Memory B cell (primary cell): Measurements from ENCODE around the gene CA12.
A peak's percentile ranks its signal among the peaks of the same experiment; 100 is the strongest.

Experiments
- ATAC-seq: fragments of 150-1000 bp; cut with Tn5 transposase; 2 replicates; pipeline ENCODE4 v1.10.0; 2021; ENCODE audit warnings: low read depth, mild to moderate bottlenecking, moderate library complexity
- DNase-seq, 2 donors: peaks; one replicate each; pipeline ENCODE4 v3.0.0; 2022; ENCODE audit warnings: low spot score in 2 of 2
- H3K27ac Mint-ChIP-seq: one replicate; pipeline ENCODE4 v1.8.0; 2022; ENCODE audit warnings: mild to moderate bottlenecking, moderate library complexity, mixed read lengths
- H3K27me3 Mint-ChIP-seq: one replicate; pipeline ENCODE4 v1.8.0; 2022; ENCODE audit warnings: mixed read lengths
- H3K36me3 Mint-ChIP-seq: one replicate; pipeline ENCODE4 v1.8.0; 2022; ENCODE audit warnings: mild to moderate bottlenecking, mixed read lengths
- H3K4me1 Mint-ChIP-seq: one replicate; pipeline ENCODE4 v1.8.0; 2022; ENCODE audit warnings: mixed read lengths
- H3K4me3 Mint-ChIP-seq: one replicate; pipeline ENCODE4 v1.8.0; 2022; ENCODE audit warnings: mild to moderate bottlenecking, moderate library complexity, mixed read lengths
- H3K9me3 Mint-ChIP-seq: one replicate; pipeline ENCODE4 v1.8.0; 2022; ENCODE audit warnings: mixed read lengths

CA12 gene

DNA sequence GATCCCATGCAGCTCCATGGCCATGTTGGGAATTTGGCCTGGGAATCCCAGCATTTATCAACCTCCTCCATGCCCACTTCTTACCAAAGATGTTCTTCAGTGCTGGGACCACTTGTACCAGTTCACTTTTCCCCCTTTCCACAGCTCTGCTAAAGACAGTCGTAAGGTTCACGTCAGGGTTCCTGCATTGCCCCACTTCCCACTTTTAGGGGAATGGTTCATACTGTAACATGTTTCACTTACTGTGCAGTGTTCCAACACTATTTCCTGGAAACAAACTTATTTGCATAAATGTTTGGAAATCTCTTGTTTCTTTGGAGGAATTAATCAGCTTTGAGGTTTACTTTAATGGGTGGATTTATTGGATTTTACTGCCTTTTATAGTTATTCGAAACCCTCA lies 87.3 kb downstream of the CA12 start:
- DNase-seq (no peak), ATAC-seq (no peak)
- Mint-ChIP-seq H3K36me3 (peaks cover 19% of the 10 kb centered on the region), H3K4me3 (no peak overlapping the region), H3K27me3 (no peaks in the 10 kb centered on the region), H3K27ac (no peak overlapping the region), H3K4me1 (peaks cover 6% of the 10 kb centered on the region), H3K9me3 (no peaks in the 10 kb centered on the region)

DNA sequence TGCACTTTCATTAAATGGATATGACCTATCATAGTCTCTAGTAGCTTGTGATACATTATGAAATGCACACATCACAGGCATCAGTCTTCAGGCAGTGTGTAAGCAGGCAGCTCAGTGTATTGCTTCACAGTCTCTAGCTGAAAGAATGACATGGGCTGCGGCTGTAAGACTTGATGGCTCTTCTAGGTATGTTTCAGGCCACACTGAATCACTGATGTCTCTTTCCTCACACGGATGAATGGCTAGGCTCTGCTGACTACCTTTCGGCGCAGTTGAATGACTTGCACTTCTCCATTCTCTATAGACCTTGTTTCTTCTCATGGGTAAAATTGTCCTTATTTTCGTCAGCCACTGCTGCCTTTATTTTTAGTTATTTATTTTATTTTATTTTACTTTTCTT lies 88.9 kb downstream of the CA12 start:
- Mint-ChIP-seq H3K4me1 (peaks cover 11% of the 10 kb centered on the region), H3K9me3 (no peaks in the 10 kb centered on the region), H3K27me3 (no peaks in the 10 kb centered on the region), H3K4me3 (no peak overlapping the region), H3K27ac (peak overlapping the region; percentile 5), H3K36me3 (peaks cover 14% of the 10 kb centered on the region)
- ATAC-seq: peak; percentile 93
- peak in 1 of 2 donors; percentile 10 for DNase-seq

DNA sequence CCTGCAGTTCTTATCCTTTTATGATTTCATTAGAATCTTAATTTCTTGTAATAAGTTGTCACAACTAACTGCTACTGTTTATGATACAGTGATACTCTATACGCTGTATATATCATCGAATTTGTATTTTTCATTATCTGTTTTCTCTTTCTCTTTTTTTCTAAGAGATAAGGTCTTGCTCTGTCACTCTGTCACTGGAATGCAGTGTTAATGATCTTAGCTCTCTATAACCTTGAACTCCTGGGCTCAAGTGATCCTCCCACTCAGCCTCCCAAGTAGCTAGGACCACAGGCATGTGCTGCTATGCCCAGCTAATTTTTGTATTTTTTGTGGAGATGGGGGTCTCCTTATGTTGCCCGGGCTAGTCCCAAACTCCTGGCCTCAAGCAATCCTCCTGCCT lies 89.4 kb downstream of the CA12 start:
- Mint-ChIP-seq H3K9me3 (no peaks in the 10 kb centered on the region), H3K4me1 (peaks cover 11% of the 10 kb centered on the region), H3K36me3 (peaks cover 13% of the 10 kb centered on the region), H3K4me3 (no peak overlapping the region), H3K27me3 (no peaks in the 10 kb centered on the region), H3K27ac (peak overlapping the region; percentile 5)
- ATAC-seq: no peak
- no peak for DNase-seq

DNA sequence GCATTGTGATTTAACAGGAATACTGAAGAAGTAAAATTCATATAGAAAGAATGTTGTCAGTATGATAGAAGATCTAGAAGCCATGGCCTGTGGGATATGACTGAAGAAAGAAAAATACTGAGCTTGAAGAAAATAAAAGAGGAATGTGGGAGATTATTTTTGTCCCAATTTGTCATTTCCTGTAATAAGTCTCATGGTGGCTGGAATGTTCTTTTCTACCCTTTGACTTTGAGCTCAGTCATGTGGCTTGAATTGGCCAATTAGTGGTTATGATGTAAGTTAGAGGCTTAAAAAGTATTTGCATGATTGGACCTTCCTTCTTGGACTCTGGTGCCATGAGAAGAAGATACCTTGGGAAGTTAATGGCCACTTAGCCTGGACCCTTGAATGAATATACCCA lies 90.1 kb downstream of the CA12 start:
- Mint-ChIP-seq H3K27ac (no peak overlapping the region), H3K27me3 (no peaks in the 10 kb centered on the region)

DNA sequence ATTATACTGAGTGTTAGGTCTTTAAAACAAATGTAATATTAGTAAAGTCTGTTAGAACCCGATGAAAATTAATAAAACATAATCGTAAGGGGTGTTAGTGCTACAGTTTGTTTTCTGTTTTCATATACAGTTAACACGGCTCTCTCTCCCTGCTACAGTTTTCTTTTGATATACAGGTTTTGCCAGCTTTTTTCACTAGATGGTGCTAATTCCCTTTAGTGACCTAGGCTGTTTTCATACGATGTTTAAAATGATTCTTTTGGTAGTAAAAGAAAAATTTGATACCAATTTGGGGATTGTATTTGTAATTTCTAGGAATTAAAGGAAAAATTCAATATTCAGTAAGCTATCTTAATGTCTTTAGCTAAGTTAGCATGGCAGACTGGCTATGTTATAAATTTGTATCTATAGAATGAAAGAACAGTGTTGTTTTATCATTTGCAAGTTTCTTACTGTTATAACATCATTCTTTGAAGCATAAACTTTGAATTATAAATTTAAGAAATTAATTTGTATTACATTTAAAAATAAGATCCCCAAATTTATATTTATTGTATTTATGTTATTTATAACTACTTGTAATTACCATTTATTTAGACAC lies 92.8 kb downstream of the CA12 start:
- H3K9me3 Mint-ChIP-seq: no peaks in the 10 kb centered on the region
- H3K4me1 Mint-ChIP-seq: peaks cover 10% of the 10 kb centered on the region
- no peak overlapping the region for H3K4me3 Mint-ChIP-seq
- ATAC-seq (peak; percentile 40), DNase-seq (peak in 1 of 2 donors; percentile 29)
- H3K27me3 Mint-ChIP-seq: no peaks in the 10 kb centered on the region
- H3K27ac Mint-ChIP-seq: no peak overlapping the region
- H3K36me3 Mint-ChIP-seq: peaks cover 4% of the 10 kb centered on the region

More for the DNA sequence above, 90.1 kb downstream of the CA12 start:
- Mint-ChIP-seq H3K4me1 (peaks cover 12% of the 10 kb centered on the region), H3K4me3 (no peak overlapping the region), H3K36me3 (peaks cover 16% of the 10 kb centered on the region), H3K9me3 (no peaks in the 10 kb centered on the region)
- DNase-seq (no peak), ATAC-seq (no peak)

DNA sequence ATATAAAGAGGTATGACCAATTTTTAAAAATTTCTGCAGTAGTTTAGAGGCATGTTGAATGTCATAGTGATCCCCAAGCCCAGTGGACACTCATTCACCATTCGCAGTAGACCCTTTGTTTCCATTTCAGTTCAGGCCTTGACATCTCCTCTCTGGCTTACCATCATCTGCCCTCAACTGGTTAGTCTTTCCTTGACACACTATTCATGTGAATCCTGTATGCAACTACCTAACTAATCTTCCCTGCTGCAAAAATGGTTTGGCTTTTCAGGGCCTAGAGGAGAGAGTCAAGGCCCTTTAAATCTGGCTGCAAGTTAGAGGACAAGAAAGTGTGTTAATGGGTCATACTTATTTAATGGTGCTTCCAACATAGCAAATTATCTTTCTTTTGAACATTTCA lies 93.3 kb downstream of the CA12 start:
- DNase-seq (no peak), ATAC-seq (no peak)
- H3K4me3 Mint-ChIP-seq: no peak overlapping the region
- H3K9me3 Mint-ChIP-seq: no peaks in the 10 kb centered on the region
- H3K27me3 Mint-ChIP-seq: no peaks in the 10 kb centered on the region
- H3K27ac Mint-ChIP-seq: no peak overlapping the region
- peaks cover 10% of the 10 kb centered on the region for H3K4me1 Mint-ChIP-seq
- H3K36me3 Mint-ChIP-seq: peaks cover 4% of the 10 kb centered on the region

DNA sequence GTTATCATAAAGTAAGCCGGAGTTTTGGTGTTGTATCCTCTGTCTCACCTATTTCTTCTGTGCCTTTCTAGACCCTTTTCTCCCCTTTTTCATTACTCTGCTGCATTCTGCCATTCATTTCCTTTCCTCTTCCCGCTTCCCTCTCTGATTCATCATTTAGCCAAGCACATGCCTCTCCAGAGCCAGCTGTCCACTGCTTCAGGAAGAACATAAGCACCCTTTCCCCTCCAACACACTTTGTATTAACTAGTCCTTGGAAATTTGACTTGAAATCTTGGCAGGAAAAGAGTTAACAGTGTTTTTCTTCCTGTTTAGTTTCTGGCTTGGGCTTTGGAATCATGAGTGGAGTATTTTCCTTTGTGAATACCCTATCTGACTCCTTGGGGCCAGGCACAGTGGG lies 94.5 kb downstream of the CA12 start:
- H3K36me3 Mint-ChIP-seq: peaks cover 4% of the 10 kb centered on the region
- no peak for DNase-seq
- H3K27ac Mint-ChIP-seq: no peak overlapping the region
- H3K4me1 Mint-ChIP-seq: peaks cover 6% of the 10 kb centered on the region
- no peaks in the 10 kb centered on the region for H3K9me3 Mint-ChIP-seq
- no peak for ATAC-seq
- H3K27me3 Mint-ChIP-seq: no peaks in the 10 kb centered on the region
- H3K4me3 Mint-ChIP-seq: no peak overlapping the region

DNA sequence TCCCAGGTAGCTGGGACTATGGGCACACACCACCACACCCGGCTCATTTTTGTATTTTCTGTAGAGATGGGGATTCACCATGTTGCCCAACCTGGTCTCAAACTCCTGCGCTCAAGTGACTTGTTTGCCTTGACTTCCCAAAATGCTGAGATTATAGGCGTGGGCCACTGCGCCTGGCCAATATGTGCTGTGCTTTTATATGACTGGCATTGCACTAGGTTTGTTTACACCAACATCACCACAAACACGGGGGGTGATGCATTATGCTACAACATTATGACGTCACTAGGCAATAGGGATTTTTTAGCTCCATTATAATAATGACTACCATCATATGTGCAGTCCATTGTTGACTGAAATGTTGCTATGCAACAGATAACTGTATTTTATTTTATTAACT lies 97.3 kb downstream of the CA12 start:
- no peak for DNase-seq
- no peaks in the 10 kb centered on the region for H3K9me3 Mint-ChIP-seq
- peaks cover 6% of the 10 kb centered on the region for H3K36me3 Mint-ChIP-seq
- no peak overlapping the region for H3K4me3 Mint-ChIP-seq
- no peak for ATAC-seq
- H3K4me1 Mint-ChIP-seq: peaks cover 6% of the 10 kb centered on the region
- no peaks in the 10 kb centered on the region for H3K27me3 Mint-ChIP-seq
- H3K27ac Mint-ChIP-seq: no peak overlapping the region

DNA sequence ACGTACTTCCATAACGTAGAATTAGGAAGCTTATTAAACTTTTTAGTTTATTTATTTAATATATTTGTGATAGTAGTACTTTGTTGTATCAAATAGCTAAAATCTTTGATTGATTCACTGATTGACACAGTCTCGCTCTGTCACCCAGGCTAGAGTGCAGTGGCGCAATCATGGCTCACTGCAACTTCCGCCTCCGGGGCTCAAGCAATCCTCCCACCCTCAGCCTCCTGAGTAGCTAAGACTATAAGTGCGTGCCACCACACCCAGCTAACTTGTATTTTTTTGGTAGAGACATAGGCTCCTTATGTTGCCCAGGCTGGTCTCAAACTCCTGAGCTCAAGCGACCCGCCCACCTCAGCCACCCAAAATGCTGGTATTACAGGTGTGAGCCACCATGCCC lies 98.5 kb downstream of the CA12 start:
- ATAC-seq (no peak), DNase-seq (no peak)
- peaks cover 8% of the 10 kb centered on the region for H3K4me1 Mint-ChIP-seq
- H3K36me3 Mint-ChIP-seq: peaks cover 6% of the 10 kb centered on the region
- H3K4me3 Mint-ChIP-seq: no peak overlapping the region
- H3K27me3 Mint-ChIP-seq: no peaks in the 10 kb centered on the region
- no peaks in the 10 kb centered on the region for H3K9me3 Mint-ChIP-seq
- no peak overlapping the region for H3K27ac Mint-ChIP-seq

DNA sequence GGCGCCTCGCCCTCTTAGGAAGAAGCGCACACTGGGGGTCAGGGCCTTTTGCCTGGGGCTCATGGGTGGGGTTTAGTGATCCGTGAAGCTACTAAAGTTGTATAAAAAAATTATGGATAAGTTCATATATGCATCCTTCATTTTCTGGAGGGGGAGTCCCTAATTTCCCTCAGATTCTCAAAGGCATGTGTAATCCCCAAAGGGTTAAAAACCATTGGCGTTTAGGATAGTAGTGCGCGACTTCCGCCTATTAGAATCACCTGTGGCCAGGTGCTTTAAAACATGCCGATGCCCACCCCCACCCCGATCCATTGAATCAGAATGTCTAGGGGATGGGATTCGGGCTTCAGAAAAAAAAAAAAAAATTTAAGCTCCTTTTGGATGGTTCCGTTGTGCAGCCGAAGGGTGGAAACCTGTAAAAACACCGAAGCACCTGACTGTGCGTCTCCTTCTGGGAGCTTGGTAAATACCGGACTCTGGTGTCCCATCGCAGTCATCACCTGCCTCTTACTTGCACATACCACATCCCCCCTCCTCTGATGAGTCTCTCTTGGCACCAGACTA lies 103.7 kb downstream of the CA12 start:
- DNase-seq: no peak
- peak overlapping the region; percentile 92 for H3K4me3 Mint-ChIP-seq
- peaks cover 2% of the 10 kb centered on the region for H3K36me3 Mint-ChIP-seq
- no peaks in the 10 kb centered on the region for H3K27me3 Mint-ChIP-seq
- H3K27ac Mint-ChIP-seq: peak overlapping the region; percentile 85
- H3K9me3 Mint-ChIP-seq: no peaks in the 10 kb centered on the region
- ATAC-seq: peak; percentile 3
- H3K4me1 Mint-ChIP-seq: peaks cover 14% of the 10 kb centered on the region

DNA sequence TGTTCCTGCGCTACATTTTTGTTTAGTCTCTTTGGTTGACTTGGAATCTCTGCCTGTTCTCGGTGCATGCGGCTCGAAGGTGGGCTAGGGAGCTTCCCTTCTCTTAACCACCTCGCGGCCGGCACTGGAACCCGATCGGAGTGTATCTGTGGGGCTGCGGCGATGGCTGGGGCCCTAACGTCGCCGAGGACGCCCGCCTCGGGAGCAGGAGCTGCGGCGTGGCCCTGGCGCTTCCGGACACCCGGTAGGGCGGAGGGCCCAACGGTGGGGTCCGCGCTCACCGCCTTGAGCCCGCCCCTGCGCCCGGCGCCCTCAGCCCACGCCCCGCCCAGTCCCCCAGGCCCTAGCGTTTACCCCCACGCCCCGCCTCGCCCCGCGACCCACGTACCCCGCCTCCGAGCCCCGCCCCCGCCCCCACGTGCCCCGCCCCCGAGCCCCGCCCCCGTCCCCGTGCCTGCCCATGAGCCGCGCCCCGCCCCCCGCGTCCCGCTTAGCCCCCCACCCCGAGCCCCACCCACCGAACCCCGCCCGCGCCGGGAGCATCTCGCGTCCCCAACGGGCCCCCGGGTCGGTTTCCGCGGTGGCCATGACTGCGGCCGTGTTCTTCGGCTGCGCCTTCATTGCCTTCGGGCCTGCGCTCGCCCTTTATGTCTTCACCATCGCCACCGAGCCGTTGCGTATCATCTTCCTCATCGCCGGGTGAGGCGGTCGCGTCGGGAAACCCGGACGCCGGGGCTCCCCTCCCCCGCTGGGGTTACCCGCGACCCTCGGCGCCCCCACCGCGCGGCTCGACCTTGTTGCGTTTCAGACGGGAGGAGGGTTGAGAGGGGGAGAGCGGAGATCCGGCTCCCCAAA lies 104.4 kb downstream of the CA12 start, which contains the start of gene APH1B:
TSS of gene APH1B (plus strand) at position 568 of the 855 bp plus-strand sequence. CDS start at position 587, 19 bp downstream.
- H3K4me3 Mint-ChIP-seq: peak within 1 kb of the TSS; percentile 92
- peaks cover 14% of the 10 kb centered on the region for H3K4me1 Mint-ChIP-seq
- no peaks in the 10 kb centered on the region for H3K27me3 Mint-ChIP-seq
- peak within 1 kb of the TSS; percentile 85 for H3K27ac Mint-ChIP-seq
- ATAC-seq (peak; percentile 77), DNase-seq (peak; percentile 69 to 71)
- no peaks in the 10 kb centered on the region for H3K9me3 Mint-ChIP-seq
- peaks cover 2% of the 10 kb centered on the region for H3K36me3 Mint-ChIP-seq

DNA sequence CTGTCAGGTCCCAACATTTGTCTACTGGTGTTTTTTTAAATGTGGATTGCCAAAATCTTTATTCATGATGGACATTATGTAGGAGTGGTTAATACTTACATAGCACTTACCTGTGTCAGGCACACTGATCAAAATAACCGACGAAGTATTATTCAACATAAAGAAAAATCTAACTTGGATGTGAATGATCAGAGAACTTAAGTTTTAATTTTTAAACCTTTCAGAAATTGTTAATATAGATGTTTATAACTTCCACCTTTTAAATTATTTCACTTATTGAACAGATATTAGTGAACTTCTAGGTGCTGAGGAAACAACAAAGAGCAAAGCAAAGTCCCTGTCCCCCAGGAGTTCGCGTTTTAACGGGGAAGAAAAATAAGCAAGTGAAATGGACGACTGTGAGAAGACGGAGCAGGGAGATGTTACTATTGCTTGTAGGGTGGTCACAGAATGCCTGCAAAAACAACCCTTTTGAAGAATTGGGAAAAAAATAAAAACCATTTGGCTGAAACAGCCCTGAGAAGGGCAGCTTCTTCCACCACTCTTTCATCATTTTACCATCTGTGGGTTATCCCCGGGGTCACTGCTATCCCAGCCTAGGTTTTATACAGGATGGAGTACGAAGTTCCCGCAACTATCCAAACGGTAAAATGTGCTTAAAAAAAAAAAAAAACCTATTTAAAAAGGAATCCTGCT lies 105.2 kb downstream of the CA12 start:
- Mint-ChIP-seq H3K4me3 (peak overlapping the region; percentile 87), H3K4me1 (peaks cover 14% of the 10 kb centered on the region), H3K36me3 (peaks cover 2% of the 10 kb centered on the region), H3K9me3 (no peaks in the 10 kb centered on the region), H3K27me3 (no peaks in the 10 kb centered on the region), H3K27ac (peak overlapping the region; percentile 36)
- ATAC-seq (no peak), DNase-seq (no peak)

DNA sequence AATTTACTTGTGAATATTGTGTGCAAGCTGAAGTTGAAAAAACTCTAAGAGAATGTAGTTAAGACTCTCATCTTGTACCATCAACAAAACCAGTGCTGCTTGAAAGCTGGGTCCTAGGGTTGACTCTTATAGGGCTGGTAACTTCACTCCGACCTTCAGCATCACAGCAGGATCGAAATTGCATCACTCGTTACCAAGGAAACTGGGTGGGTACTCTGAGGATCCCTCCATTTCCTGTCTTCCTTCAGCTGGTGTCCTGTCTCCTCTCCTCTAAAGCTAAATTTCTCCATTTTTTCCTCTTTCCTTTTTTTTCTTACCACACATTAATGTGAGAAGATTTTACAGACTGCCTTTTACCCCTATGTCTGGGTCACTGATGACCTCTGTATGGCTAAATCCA lies 107.2 kb downstream of the CA12 start:
- Mint-ChIP-seq H3K27me3 (no peaks in the 10 kb centered on the region), H3K36me3 (peaks cover under 1% of the 10 kb centered on the region), H3K4me1 (peaks cover 14% of the 10 kb centered on the region), H3K9me3 (no peaks in the 10 kb centered on the region), H3K27ac (peak overlapping the region; percentile 15), H3K4me3 (no peak overlapping the region)
- no peak for ATAC-seq
- DNase-seq: no peak
